Measurements from ENCODE around the gene UBE2D4. TPM values are rescaled to one million over a fixed set of nuclear protein-coding genes. Genes with fewer than 3 reads are reported as not detected.
A peak's percentile ranks its signal among the peaks of the same experiment; 100 is the strongest.

The UBE2D4 gene
- 1 to 10 TPM; 6.7 to 9.0 TPM for total RNA-seq

DNA sequence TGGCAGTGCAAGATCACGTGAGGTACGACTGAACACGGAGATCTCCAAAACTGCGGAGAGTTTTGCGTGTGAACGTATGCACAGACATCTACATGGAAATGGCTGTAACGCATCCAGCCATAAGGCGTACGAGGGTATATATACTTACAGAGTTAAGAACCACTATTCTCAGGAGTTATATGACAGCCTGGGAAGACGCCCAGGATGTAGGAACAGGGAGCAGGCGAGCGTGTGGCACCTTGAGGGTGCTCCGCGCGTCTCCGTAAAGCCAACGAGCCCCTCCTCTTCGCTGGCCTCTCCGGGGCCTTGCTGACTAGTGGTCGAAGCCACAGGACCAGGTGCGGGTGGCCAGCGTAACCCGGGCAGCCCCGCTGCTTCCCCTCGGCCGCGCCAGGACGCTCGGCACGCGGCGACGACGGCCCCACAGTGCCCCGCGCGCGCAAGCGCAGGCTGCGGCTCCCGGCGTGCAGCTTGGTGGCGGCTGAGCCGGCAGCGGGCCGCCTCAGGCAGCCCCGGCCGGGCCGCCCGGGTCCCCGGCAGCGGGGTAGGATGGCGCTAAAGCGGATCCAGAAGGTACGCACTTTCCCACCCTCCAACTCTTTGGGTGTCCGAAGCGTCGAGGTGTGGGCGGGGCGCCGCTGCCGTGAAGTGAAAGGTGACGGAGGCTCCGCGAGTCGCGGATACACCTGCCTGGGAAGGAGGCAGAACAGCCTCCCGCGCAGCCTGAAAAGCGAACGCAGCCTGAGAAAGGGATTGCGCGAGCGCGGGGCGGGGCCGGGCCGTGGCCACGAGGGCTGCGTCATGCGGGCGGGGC lies at the start of gene UBE2D4:
UBE2D4 (plus strand) TSS at position 453 of the 814 bp plus-strand sequence; CDS start at position 550, 97 bp downstream.
- peaks cover 45% of the 10 kb centered on the region for H3K4me1 Mint-ChIP-seq (ENCODE audit: low read depth)
- H3K4me3 Mint-ChIP-seq = peak within 1 kb of the TSS; percentile 93 to 98
- DNase-seq (peak; percentile 93 to 95), ATAC-seq (replicated peaks in 1 of 2) (peak; percentile 94 to 95)
- no peaks in the 10 kb centered on the region for H3K27me3 Mint-ChIP-seq (ENCODE audit: low read depth)
- no peaks in the 10 kb centered on the region for H3K9me3 Mint-ChIP-seq
- peak within 1 kb of the TSS; percentile 90 for H3K27ac Mint-ChIP-seq
- H3K36me3 Mint-ChIP-seq (ENCODE audit: insufficient read depth in 2 of 2) = peaks cover 5 to 6% of the 10 kb centered on the region in 2 donors

DNA sequence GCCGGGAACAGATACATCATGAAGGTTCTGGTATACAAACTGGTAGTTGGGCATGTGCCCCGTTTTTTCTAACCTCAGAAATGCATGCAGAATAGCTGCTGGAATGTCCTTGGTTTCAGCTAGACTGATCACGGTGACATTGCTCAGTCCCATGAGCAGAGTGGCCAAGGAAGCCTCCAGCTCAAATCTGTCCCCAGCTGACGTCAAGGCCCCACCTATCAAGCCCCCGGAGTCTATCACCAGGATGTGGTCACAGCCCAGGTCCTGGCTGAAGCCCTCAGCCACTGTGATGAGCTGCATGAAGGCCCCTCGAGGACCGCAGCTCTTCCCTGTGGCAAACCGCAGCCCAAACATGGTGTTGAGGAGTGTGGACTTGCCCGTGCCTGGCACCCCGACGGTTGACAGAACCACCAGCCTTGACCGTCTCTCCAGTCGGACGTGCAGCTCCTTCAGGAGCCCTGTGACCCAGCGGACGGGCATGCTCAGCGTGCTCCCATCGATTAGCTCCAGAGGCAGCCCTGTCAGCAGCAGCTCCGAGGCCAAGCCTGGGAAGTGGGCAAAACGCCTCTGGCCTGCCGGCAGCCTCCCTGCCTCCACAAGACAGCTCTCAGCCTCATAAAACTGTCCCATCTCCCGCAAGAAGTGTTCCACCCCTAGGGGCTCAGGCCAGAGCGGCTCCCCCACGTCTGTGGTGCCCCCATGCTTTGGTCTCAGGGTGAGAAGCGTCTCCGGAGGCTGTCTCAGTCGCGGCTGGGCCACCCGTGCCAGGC lies 49.1 kb upstream of the UBE2D4 start:
- ATAC-seq (replicated peaks in 1 of 2) (no peak), DNase-seq (no peak)
- Mint-ChIP-seq H3K36me3 (ENCODE audit: insufficient read depth in 2 of 2) (peaks cover 4 to 15% of the 10 kb centered on the region in 2 donors), H3K9me3 (no peaks in the 10 kb centered on the region), H3K27me3 (ENCODE audit: low read depth) (no peaks in the 10 kb centered on the region), H3K4me1 (ENCODE audit: low read depth) (peaks cover 10% of the 10 kb centered on the region), H3K4me3 (no peak overlapping the region), H3K27ac (no peak overlapping the region)

DNA sequence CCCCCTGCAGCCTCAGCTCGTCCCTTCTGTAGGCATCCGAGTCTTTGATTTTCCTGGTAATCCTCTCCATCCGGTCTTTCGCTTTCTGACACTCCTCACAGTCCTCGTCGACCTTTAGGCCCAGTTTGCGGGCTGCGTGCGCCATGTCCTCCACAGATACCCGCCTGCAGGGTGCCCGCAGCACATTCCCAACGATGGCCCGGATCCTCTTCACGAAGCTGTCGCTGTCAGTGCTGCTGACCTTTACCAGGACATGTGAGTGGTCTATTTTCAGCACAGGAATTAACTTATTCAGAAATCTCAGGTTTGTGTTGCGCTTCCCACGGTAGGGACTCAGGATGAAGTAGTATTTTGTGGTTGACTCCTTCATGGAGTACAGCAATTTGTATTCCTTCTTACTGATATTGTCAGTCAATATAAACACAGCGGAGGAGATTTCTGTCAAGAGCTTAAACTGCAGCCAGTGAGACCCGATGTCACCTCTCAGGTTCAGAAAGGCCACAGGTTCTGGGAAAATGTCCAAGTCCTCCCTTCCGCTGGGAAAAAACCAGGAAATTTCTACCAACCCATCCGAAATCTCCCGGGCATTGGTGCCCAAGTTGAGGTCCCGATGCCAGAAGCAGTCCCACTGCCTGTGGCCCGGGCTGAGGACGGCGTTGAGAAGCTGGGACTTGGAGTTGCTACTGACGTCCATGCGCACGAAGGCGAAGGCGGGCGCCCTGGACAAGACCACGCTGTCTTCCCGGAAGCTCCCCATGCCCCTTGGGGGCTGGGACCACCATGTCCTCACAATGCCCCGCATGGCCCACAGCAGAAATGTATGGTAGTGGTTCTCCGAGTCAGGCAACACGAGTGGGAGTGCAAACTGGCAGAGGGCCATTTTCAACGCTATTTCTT lies 48.0 kb upstream of the UBE2D4 start:
- Mint-ChIP-seq H3K4me1 (ENCODE audit: low read depth) (no peaks in the 10 kb centered on the region), H3K36me3 (ENCODE audit: insufficient read depth in 2 of 2) (peaks cover 4 to 15% of the 10 kb centered on the region in 2 donors), H3K27me3 (ENCODE audit: low read depth) (no peaks in the 10 kb centered on the region), H3K9me3 (no peaks in the 10 kb centered on the region), H3K4me3 (no peak overlapping the region), H3K27ac (no peak overlapping the region)
- DNase-seq = no peak
- no peak for ATAC-seq (replicated peaks in 1 of 2)

DNA sequence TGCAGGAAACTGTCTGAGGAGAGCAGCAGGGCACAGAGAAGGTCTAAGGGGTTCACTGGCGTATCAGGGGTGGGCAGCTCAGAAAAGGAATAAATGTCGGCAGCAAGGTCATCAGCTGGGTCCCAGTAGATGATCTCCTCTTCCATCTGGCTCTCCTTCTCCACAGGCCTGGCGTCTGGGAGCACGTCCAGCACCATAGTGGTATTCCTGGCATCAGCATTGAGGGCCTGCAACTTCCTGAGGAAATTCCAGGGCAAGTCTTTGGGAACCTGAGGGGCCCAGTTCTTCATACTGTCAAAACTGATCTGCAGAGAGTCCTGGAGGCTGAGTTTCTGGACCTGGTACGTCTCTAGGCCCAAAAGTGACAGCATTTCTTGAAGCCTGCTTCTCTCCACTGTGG lies 47.4 kb upstream of the UBE2D4 start:
- DNase-seq = no peak
- H3K27ac Mint-ChIP-seq = no peak overlapping the region
- H3K4me3 Mint-ChIP-seq = no peak overlapping the region
- H3K4me1 Mint-ChIP-seq (ENCODE audit: low read depth) = no peaks in the 10 kb centered on the region
- H3K36me3 Mint-ChIP-seq (ENCODE audit: insufficient read depth in 2 of 2) = peaks cover 5 to 15% of the 10 kb centered on the region in 2 donors
- ATAC-seq (replicated peaks in 1 of 2) = no peak
- no peaks in the 10 kb centered on the region for H3K27me3 Mint-ChIP-seq (ENCODE audit: low read depth)
- no peaks in the 10 kb centered on the region for H3K9me3 Mint-ChIP-seq

DNA sequence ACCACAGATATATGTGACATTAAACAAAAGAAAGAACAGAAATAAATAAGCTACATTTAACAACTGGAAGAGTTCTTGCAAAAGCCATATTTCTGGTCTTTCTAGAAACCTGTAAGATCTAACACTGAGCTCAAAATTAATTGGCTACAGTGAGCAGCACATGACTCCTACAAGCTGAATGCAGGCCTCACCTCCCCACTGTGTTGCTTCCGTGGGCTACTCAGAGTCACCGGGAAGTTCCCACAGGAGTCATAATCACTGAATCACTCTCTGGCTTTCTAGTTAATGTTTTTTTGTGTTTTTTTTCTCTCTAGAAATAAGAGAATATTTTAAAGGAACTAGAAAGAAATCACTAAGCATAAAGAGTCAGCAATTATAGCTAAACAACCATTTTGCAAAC lies 46.8 kb upstream of the UBE2D4 start:
- Mint-ChIP-seq H3K36me3 (ENCODE audit: insufficient read depth in 2 of 2) (peaks cover 5 to 15% of the 10 kb centered on the region in 2 donors), H3K4me3 (no peak overlapping the region), H3K27ac (peak overlapping the region; percentile 31), H3K27me3 (ENCODE audit: low read depth) (no peaks in the 10 kb centered on the region), H3K4me1 (ENCODE audit: low read depth) (no peaks in the 10 kb centered on the region), H3K9me3 (no peaks in the 10 kb centered on the region)
- ATAC-seq (replicated peaks in 1 of 2) (peak in 1 of 2 donors; percentile 86), DNase-seq (no peak)

DNA sequence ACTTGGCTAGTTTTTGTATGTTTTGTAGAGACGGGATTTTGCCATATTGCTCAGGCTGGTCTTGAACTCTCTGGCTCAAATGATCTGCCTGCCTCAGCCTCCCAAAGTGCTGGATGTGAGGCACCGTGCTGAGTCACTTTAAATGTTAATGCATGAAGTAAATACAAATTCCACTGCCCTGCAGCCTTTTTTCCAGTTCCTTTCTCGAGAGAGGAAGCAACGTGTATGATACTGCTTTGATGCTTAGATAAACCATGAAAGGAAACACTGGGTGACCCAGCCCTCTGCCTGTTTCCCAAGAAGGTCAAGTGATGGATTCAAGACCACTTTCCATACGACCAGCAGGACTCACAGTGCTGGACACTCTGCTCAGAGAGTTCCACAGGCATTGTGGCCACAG lies 45.6 kb upstream of the UBE2D4 start:
- H3K9me3 Mint-ChIP-seq = no peaks in the 10 kb centered on the region
- no peaks in the 10 kb centered on the region for H3K4me1 Mint-ChIP-seq (ENCODE audit: low read depth)
- DNase-seq = no peak
- ATAC-seq (replicated peaks in 1 of 2) = no peak
- no peak overlapping the region for H3K4me3 Mint-ChIP-seq
- no peak overlapping the region for H3K27ac Mint-ChIP-seq
- H3K36me3 Mint-ChIP-seq (ENCODE audit: insufficient read depth in 2 of 2) = peaks cover 5 to 14% of the 10 kb centered on the region in 2 donors
- no peaks in the 10 kb centered on the region for H3K27me3 Mint-ChIP-seq (ENCODE audit: low read depth)

DNA sequence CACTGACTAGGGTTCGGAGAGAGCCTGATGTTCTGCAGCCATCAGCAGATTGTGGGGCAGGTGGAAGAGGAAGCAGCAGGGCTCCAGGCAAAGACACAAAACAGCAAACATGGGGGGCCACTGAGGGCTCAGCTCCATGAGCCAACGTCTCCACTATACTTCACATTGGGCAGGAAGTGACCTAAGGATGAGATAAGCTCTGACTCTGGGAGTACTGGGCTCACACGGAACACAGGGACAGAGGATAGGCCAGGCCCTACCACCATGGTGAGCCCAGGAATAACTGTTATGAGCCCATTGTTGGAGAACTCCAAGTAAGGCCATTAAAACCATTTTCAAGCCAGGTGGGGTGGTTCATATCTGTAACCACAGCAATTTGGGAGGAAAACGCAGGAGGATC lies 42.0 kb upstream of the UBE2D4 start:
- H3K9me3 Mint-ChIP-seq = no peaks in the 10 kb centered on the region
- no peak for ATAC-seq (replicated peaks in 1 of 2)
- H3K27me3 Mint-ChIP-seq (ENCODE audit: low read depth) = no peaks in the 10 kb centered on the region

DNA sequence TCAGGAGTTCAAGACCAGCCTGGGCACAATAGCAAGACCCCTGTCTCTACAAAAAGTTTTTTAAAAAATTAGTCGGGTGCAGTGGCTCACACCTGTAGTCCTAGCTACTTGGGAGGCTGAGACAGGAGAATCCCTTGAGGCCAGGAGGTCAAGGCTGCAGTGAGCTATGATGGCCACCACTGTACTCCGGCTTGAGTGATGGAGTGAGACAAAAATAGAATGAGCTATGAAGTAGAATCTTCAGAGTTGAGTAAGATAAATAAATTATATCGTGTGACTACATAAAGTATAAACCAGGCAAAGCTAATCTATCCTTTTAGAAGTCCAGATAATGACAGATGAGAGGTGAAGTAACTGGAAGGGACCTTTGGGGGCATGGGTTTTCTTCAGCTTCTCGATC lies 41.6 kb upstream of the UBE2D4 start:
- Mint-ChIP-seq H3K4me3 (no peak overlapping the region), H3K36me3 (ENCODE audit: insufficient read depth in 2 of 2) (peaks cover 2 to 6% of the 10 kb centered on the region in 2 donors), H3K4me1 (ENCODE audit: low read depth) (peaks cover 12% of the 10 kb centered on the region), H3K27ac (no peak overlapping the region), H3K9me3 (no peaks in the 10 kb centered on the region), H3K27me3 (ENCODE audit: low read depth) (no peaks in the 10 kb centered on the region)
- no peak for ATAC-seq (replicated peaks in 1 of 2)
- no peak for DNase-seq

More for the DNA sequence above, 42.0 kb upstream of the UBE2D4 start:
- peaks cover 8% of the 10 kb centered on the region for H3K4me1 Mint-ChIP-seq (ENCODE audit: low read depth)
- no peak overlapping the region for H3K27ac Mint-ChIP-seq
- no peak for DNase-seq
- H3K36me3 Mint-ChIP-seq (ENCODE audit: insufficient read depth in 2 of 2) = peaks cover 2 to 6% of the 10 kb centered on the region in 2 donors
- H3K4me3 Mint-ChIP-seq = no peak overlapping the region

DNA sequence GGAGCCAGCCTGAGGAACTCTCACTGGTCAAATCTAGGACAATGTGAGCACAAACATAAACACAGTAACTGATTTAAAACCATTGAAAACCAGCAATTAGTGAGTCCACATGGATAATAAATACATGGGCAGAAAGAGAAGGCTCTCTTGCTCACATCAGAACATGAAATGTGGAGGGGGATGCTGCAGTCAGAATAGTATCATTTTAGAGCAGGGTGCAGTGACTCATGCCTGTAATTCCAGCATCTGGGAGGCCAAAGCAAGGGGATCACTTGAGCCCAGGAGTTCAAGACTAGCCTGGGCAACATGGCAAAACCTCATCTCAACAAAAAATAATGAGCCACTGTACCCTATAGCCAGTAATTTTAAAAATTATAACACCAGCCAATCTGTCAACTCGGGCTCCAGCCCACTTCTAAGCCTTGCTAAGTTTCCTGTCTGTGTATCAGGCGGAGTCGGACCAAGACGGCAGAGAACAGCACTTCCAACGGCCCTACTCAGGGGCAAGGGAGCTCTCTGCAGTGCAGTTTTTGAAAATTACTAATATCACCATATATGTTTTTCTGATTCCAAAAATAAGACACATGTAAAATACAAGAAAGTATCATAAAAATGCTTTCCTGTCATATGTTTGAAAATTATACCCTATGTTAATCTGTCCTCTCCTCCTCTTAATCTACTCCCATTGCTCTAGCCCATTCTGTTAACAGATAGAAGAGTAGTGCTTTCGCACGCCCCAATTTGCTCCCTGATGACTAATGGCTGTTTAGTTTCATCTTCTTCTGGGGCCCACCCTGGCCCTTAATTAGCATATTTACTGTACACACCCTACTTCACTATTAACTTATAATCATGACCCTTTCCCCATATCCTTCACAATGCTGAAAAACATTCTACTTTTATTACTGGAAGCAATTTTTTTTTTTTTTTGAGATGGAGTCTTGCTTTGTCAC lies 37.0 kb upstream of the UBE2D4 start:
- Mint-ChIP-seq H3K4me3 (peak overlapping the region in 1 of 2 donors; percentile 2), H3K9me3 (no peaks in the 10 kb centered on the region), H3K4me1 (ENCODE audit: low read depth) (peaks cover 41% of the 10 kb centered on the region), H3K27ac (no peak overlapping the region), H3K36me3 (ENCODE audit: insufficient read depth in 2 of 2) (peaks cover 3 to 4% of the 10 kb centered on the region in 2 donors), H3K27me3 (ENCODE audit: low read depth) (no peaks in the 10 kb centered on the region)
- DNase-seq (no peak), ATAC-seq (replicated peaks in 1 of 2) (peak; percentile 30 to 49)

DNA sequence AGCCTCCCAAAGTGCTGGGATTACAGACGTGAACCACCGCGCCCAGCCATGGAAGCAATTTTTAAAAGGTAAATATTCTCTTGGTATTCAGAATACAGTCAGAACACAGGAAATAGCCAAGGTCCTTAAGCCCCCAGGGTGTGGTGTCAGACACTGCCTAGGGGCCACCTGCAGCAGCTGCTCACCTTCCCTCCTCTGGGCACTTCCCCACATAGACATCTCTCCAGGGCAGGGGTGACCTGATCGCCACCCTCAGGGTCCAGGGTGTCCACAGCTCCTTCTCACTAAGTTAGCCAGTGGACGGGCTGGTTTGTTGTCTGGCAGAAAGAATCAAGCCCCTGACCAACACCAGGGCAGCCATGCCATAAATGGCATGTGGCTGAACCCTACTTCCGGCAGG lies 35.8 kb upstream of the UBE2D4 start:
- Mint-ChIP-seq H3K27ac (no peak overlapping the region), H3K4me1 (ENCODE audit: low read depth) (peaks cover 41% of the 10 kb centered on the region), H3K36me3 (ENCODE audit: insufficient read depth in 2 of 2) (peaks cover 3 to 4% of the 10 kb centered on the region in 2 donors), H3K27me3 (ENCODE audit: low read depth) (no peaks in the 10 kb centered on the region), H3K9me3 (no peaks in the 10 kb centered on the region), H3K4me3 (no peak overlapping the region)
- no peak for ATAC-seq (replicated peaks in 1 of 2)
- no peak for DNase-seq

DNA sequence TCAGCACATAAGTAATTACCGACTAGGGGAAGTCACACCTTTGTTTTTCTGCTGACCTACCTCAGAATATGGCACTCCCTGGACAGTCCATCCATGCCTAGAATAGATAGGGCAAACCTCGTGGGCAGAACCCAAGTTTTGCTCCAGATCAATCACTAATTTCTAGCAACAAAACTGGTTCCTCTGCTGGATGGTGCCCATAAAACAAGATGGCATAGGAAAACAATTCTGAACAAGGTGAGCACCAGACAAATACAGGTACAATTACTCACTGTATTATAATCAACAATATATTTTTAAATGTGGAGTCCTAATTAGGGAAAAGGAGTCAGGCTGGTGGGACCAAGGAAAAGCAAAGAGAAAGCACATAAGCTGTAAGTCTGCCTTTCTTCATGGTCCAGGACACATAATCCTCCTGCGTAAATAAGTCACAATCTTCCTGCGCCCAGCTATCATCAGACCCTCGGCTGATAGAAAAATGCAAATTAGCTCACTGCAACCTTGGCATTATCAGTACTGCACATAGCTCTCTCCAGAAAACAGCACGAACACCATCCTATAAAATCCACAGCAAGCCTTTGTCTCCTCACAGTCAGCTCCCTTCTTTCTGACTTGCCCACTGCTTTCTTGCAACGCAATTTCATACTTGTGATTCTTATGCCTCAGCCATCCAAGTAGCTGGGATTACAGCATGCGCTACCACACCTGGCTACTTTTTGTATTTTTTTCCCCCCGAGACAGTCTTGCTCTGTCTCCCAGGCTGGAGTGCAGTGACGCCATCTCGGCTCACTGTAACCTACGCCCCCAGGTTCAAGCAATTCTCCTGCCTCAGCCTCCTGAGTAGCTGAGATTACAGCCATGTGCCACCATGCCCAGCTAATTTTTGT lies 34.9 kb upstream of the UBE2D4 start:
- H3K27ac Mint-ChIP-seq = no peak overlapping the region
- H3K9me3 Mint-ChIP-seq = no peaks in the 10 kb centered on the region

More for the DNA sequence above, 34.9 kb upstream of the UBE2D4 start:
- peaks cover 3 to 4% of the 10 kb centered on the region in 2 donors for H3K36me3 Mint-ChIP-seq (ENCODE audit: insufficient read depth in 2 of 2)
- H3K4me1 Mint-ChIP-seq (ENCODE audit: low read depth) = peaks cover 46% of the 10 kb centered on the region
- ATAC-seq (replicated peaks in 1 of 2) (no peak), DNase-seq (no peak)
- no peak overlapping the region for H3K4me3 Mint-ChIP-seq
- no peaks in the 10 kb centered on the region for H3K27me3 Mint-ChIP-seq (ENCODE audit: low read depth)
